Skeletal muscle tissue (tissue), 4 donors: Measurements from ENCODE around the gene NOG. TPM values are rescaled to one million over a fixed set of nuclear protein-coding genes. Genes with fewer than 3 reads are reported as not detected.

Experiments used
- H3K27ac ChIP-seq: one replicate; pipeline ENCODE4 v1.7.0; 2013; ENCODE audit warnings: mild to moderate bottlenecking, low read depth, low read length, inconsistent platforms
- H3K27me3 ChIP-seq, 3 donors: one replicate each; pipeline ENCODE4 v1.7.0; 2013; ENCODE audit warnings: low read length in 3 of 3; ENCODE audit not compliant: control insufficient read depth in 3 of 3, insufficient read depth in 3 of 3
- H3K36me3 ChIP-seq, 3 donors: one replicate each; pipeline ENCODE4 v1.7.0; 2013; ENCODE audit warnings: low read length in 3 of 3; ENCODE audit not compliant: control insufficient read depth in 3 of 3, insufficient read depth in 3 of 3
- H3K4me1 ChIP-seq, 3 donors: one replicate each; pipeline ENCODE4 v1.7.0; 2013; ENCODE audit warnings: low read length in 3 of 3, mild to moderate bottlenecking in 3 of 3; ENCODE audit not compliant: control insufficient read depth in 3 of 3, insufficient read depth in 3 of 3
- H3K4me3 ChIP-seq, 3 donors: one replicate each; pipeline ENCODE4 v1.7.0; 2013; ENCODE audit warnings: low read length in 3 of 3
- H3K9ac ChIP-seq, 3 donors: one replicate each; pipeline ENCODE4 v1.7.0; 2013; ENCODE audit warnings: low read length in 3 of 3, mild to moderate bottlenecking in 3 of 3, moderate library complexity in 2 of 3, low read depth in 1 of 3
- H3K9me3 ChIP-seq, 3 donors: one replicate each; pipeline ENCODE4 v1.7.0; 2013; ENCODE audit warnings: low read length in 3 of 3; ENCODE audit not compliant: control insufficient read depth in 3 of 3
- total RNA-seq: library from RNA; depleted of rRNA; stranded (reverse); fragments of >200 nt; gene quantifications from one replicate; pipeline ENCODE4 v1.2.3, GENCODE V29; 2014
- donor health status: Osteomylitis.

Gene NOG
- total RNA-seq, 1 donor from 2014 or later = 8.9 TPM

DNA sequence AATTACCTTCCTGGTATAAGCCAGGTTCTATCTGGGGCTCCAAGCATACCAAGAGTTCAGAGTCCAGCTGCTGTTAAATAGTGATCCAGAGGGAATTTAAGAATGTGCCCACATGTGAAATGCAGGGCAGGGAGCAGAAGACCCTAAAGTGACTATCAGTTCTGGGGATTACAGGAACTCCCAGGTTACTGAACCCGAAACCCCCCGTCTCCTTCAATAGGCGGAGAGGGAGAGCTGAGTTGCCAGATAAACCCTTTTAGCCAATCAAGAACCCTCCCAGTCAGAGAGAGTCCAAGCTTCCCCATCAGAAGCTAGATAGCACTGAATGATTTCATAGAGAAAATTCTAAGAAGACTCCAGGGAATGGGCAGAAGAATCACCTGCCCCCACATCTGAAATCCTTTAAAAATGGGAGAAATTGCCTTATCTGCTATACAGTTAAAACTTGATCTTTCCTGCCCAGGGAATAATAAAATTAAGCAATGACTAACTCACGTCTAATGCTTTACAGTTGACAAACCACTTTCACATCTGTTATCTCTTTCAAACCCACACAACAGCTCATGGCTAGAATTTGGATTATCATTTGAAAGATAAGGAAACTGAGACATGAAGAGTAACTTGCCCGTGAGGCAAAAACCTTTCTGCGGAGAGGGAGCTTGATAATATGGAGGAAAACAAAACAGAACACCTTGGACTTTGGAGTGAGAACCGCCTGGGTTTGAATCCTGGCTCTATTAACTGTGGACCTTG is 10.2 kb downstream of the NOG start:
- Histone ChIP-seq H3K27ac (no peak overlapping the region), H3K27me3 (peaks cover 6 to 16% (median 15%) of the 10 kb centered on the region in 3 donors), H3K4me1 (no peaks in the 10 kb centered on the region), H3K9me3 (no peaks in the 10 kb centered on the region), H3K9ac (no peak overlapping the region), H3K4me3 (no peak overlapping the region), H3K36me3 (no peaks in the 10 kb centered on the region)

GRCh38 chr17:56604691-56605290 is 11.3 kb downstream of the NOG start:
- Histone ChIP-seq H3K9me3 (no peaks in the 10 kb centered on the region), H3K36me3 (no peaks in the 10 kb centered on the region), H3K27me3 (peaks cover 4 to 7% (median 6%) of the 10 kb centered on the region in 3 donors), H3K27ac (no peak overlapping the region), H3K4me1 (no peaks in the 10 kb centered on the region), H3K4me3 (no peak overlapping the region), H3K9ac (no peak overlapping the region)

GRCh38 chr17:56608944-56609343 is 15.4 kb downstream of the NOG start:
- Histone ChIP-seq H3K4me1 (no peaks in the 10 kb centered on the region), H3K36me3 (no peaks in the 10 kb centered on the region), H3K27me3 (peaks cover 0 to 6% (median 0%) of the 10 kb centered on the region in 3 donors), H3K9ac (no peak overlapping the region), H3K9me3 (no peaks in the 10 kb centered on the region), H3K27ac (no peak overlapping the region), H3K4me3 (no peak overlapping the region)

DNA sequence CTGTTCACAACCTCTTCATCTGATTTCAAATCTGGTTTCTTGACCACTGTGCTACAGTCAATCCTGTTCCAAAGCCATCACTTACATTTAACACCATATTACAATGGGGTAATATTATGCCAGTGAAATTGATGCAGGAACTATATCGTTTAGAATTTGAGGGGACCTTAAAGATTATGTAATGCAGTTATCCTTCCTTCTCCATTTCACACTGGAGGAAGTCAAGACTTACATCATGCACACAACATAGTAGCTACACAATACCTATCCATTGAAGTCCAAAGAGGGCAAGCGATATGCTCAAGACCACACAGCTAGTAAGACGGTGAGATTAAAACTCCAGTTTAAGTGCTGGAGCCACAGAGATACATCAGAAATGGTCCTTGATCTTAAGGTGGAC is 16.8 kb downstream of the NOG start:
- H3K4me1 ChIP-seq = no peaks in the 10 kb centered on the region
- no peak overlapping the region for H3K27ac ChIP-seq
- H3K27me3 ChIP-seq = peaks cover 0 to 3% (median 0%) of the 10 kb centered on the region in 3 donors
- H3K9me3 ChIP-seq = no peaks in the 10 kb centered on the region
- H3K4me3 ChIP-seq = no peak overlapping the region
- H3K36me3 ChIP-seq = no peaks in the 10 kb centered on the region
- no peak overlapping the region for H3K9ac ChIP-seq

DNA sequence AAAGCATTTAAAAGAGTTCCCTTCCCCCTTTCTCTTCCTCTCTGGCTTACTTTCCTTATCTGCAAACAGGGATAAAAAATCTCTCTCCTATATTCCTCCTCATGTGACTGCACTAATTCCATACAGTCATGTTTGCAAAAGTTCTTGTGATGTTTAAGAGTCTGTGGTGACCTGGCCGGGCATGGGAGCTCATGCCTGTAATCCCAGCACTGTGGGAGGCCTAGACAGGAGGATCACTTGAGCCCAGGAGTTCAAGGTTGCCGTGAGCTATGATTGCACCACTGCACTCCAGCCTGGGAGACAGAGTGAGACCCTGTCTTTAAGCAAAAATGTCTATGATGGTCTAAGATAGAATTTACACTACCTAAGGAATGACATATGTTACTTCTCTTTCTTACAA is 19.6 kb downstream of the NOG start:
- Histone ChIP-seq H3K9me3 (no peaks in the 10 kb centered on the region), H3K4me1 (no peaks in the 10 kb centered on the region), H3K27me3 (no peaks in the 10 kb centered on the region), H3K27ac (no peak overlapping the region), H3K4me3 (no peak overlapping the region), H3K9ac (no peak overlapping the region), H3K36me3 (no peaks in the 10 kb centered on the region)

- H3K4me1 ChIP-seq = no peaks in the 10 kb centered on the region
- H3K27me3 ChIP-seq = no peaks in the 10 kb centered on the region
- H3K4me3 ChIP-seq = no peak overlapping the region
- no peaks in the 10 kb centered on the region for H3K9me3 ChIP-seq
- H3K36me3 ChIP-seq = no peaks in the 10 kb centered on the region
- H3K27ac ChIP-seq = no peak overlapping the region
- H3K9ac ChIP-seq = no peak overlapping the region
Observed at GRCh38 chr17:56614522-56614921, 21.0 kb downstream of the NOG start.

DNA sequence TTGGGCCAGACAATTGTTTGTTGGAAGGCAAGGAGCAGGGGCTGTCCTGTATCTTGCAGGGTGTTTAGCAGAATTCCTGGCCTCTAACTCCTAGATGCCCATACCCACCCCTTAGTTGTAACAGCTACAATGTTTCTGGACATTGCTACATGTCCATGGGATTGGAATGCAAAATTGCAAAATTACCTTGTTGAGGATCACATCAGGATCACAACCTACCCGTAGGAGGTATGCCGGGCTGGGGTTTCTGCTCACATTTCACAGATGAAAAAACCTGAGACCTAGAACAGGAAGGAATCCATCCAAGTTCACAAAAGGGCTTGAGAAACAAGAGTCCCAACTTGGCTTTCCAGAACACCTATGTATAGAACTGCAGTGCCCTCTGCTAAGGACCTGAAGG is 22.7 kb downstream of the NOG start:
- no peak overlapping the region for H3K27ac ChIP-seq
- no peaks in the 10 kb centered on the region for H3K9me3 ChIP-seq
- H3K4me1 ChIP-seq = no peaks in the 10 kb centered on the region
- H3K27me3 ChIP-seq = no peaks in the 10 kb centered on the region
- no peak overlapping the region for H3K4me3 ChIP-seq
- no peaks in the 10 kb centered on the region for H3K36me3 ChIP-seq
- H3K9ac ChIP-seq = no peak overlapping the region

DNA sequence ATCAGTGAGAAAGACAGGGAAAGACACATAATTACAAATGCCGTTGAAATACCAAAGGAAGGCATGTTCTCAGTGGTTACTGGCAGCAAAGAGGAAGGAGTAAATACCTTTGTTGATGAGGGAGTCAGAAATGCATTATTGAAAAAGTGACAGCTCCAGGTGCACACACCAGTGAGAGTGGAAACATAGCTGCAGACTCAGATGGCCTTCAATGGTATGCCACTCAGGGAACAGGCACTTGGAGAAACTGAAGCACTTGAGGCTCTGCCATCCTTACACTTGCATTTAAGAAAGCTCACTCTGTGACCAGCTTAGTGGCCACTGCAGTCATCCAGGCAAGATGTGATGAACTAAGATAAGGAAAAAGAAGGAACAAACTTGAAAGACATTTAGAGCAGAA is 29.9 kb downstream of the NOG start:
- H3K9ac ChIP-seq = no peak overlapping the region
- no peak overlapping the region for H3K27ac ChIP-seq
- peaks cover 0 to 2% (median 0%) of the 10 kb centered on the region in 3 donors for H3K27me3 ChIP-seq
- no peaks in the 10 kb centered on the region for H3K4me1 ChIP-seq
- no peak overlapping the region for H3K4me3 ChIP-seq
- H3K9me3 ChIP-seq = no peaks in the 10 kb centered on the region
- H3K36me3 ChIP-seq = no peaks in the 10 kb centered on the region

DNA sequence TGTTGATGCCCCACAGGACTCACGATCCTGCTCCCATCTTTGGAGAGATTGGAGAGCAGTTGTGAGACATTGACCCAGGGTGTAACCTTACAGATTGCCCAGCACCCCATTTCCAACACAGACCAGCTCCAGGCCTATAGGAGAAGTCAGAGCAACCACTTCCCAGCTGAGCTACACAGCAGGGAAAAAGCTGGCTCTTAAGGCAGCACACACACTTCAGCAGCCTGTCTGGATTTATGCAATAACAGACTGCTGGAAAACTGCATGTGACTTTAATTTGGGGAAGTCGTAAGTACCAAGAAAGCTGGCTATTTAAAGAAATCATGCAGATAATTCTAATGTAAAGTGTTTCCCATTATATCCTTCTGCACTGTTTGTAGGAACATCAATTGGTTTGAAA is 30.8 kb downstream of the NOG start:
- no peaks in the 10 kb centered on the region for H3K9me3 ChIP-seq
- H3K4me1 ChIP-seq = no peaks in the 10 kb centered on the region
- H3K36me3 ChIP-seq = no peaks in the 10 kb centered on the region
- no peak overlapping the region for H3K9ac ChIP-seq
- no peak overlapping the region for H3K27ac ChIP-seq
- no peak overlapping the region for H3K4me3 ChIP-seq
- peaks cover 0 to 2% (median 0%) of the 10 kb centered on the region in 3 donors for H3K27me3 ChIP-seq

DNA sequence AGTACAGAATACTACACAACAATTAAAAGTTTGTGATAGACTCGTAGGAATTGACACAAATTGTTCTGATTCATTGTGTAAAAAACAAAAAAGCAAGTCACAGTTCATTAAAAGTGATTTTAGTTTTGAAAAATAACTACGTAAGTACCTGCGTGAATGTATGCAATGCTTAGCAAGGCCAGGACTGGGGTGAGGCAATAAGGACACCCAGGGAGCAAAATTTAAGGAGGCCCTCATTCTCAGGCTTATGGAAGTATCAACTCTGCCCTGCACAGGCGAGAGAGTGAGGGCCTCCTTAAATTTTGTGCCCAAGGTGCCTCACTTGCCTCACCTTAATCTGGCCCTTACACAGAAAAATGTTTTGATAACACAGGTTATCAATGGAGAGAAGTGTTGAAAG is 31.4 kb downstream of the NOG start:
- Histone ChIP-seq H3K36me3 (no peaks in the 10 kb centered on the region), H3K9me3 (no peaks in the 10 kb centered on the region), H3K27me3 (peaks cover 0 to 2% (median 0%) of the 10 kb centered on the region in 3 donors), H3K4me3 (no peak overlapping the region), H3K9ac (no peak overlapping the region), H3K27ac (no peak overlapping the region), H3K4me1 (no peaks in the 10 kb centered on the region)
